ENCODE data around the gene SFMBT1.
A peak's percentile ranks its signal among the peaks of the same experiment; 100 is the strongest.

The SFMBT1 gene

DNA sequence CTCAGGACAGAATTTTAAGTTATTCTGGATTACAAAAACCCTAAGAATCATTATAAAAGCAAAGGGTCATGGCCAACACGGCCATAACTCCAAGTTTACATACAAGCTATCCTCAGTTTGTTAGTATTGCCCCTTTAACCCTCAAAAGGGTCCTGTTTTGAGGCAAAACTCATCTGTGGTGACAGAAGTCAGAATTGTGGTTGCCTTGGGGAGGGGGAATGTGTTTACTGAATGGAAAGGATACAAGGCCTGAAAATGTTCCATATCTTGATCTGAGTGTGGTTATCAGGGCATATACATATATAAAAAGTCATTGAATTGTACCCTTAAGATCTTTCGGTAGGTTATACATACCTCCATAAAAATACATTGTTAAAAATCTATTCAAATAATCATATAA, 2.1 kb downstream of the SFMBT1 start:
- DNase-seq (no peak), ATAC-seq (ENCODE audit: insufficient read depth, low read depth) (no peak)
- Histone ChIP-seq H3K4me2 (ENCODE audit: insufficient read depth, low read length) (peak overlapping the region; percentile 71), H2AFZ (ENCODE audit: low read depth, low read length) (no peak overlapping the region), H3K9me3 (ENCODE audit: insufficient read depth, low read length, severe bottlenecking) (no peaks in the 10 kb centered on the region), H3K27me3 (ENCODE audit: insufficient read depth, low read length, poor library complexity) (no peaks in the 10 kb centered on the region), H3K9ac (ENCODE audit: low read depth, low read length) (peak overlapping the region; percentile 100), H3K4me3 (ENCODE audit: low read depth in 1 of 2, low read length in 2 of 2) (peak overlapping the region in 1 of 2 experiments; percentile 61; a peak in 2 of 4 replicates), H3K4me1 (ENCODE audit: insufficient read depth, low read length) (peaks cover 36% of the 10 kb centered on the region), H4K20me1 (ENCODE audit: insufficient read depth, low read length) (peaks cover 22% of the 10 kb centered on the region; the same call in 1 of the 2 replicates), H3K27ac (ENCODE audit: low read length) (peak overlapping the region; percentile 49; the same call in 1 of the 2 replicates), H3K36me3 (ENCODE audit: insufficient read depth, low read length) (no peaks in the 10 kb centered on the region; the same call in 1 of the 2 replicates), H3K79me2 (ENCODE audit: insufficient read depth, low read length) (peaks cover 69% of the 10 kb centered on the region)
- TF ChIP-seq, protein P1, sequence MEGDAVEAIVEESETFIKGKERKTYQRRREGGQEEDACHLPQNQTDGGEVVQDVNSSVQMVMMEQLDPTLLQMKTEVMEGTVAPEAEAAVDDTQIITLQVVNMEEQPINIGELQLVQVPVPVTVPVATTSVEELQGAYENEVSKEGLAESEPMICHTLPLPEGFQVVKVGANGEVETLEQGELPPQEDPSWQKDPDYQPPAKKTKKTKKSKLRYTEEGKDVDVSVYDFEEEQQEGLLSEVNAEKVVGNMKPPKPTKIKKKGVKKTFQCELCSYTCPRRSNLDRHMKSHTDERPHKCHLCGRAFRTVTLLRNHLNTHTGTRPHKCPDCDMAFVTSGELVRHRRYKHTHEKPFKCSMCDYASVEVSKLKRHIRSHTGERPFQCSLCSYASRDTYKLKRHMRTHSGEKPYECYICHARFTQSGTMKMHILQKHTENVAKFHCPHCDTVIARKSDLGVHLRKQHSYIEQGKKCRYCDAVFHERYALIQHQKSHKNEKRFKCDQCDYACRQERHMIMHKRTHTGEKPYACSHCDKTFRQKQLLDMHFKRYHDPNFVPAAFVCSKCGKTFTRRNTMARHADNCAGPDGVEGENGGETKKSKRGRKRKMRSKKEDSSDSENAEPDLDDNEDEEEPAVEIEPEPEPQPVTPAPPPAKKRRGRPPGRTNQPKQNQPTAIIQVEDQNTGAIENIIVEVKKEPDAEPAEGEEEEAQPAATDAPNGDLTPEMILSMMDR (IDR thresholded peaks at IDR 0.05; ENCODE audit: borderline replicate concordance, extremely low read depth, low read length, poor library complexity, severe bottlenecking): no peak
- no peak for TF ChIP-seq EZH2 (IDR thresholded peaks at IDR 0.05; ENCODE audit: borderline replicate concordance, low read depth, low read length, severe bottlenecking)

DNA sequence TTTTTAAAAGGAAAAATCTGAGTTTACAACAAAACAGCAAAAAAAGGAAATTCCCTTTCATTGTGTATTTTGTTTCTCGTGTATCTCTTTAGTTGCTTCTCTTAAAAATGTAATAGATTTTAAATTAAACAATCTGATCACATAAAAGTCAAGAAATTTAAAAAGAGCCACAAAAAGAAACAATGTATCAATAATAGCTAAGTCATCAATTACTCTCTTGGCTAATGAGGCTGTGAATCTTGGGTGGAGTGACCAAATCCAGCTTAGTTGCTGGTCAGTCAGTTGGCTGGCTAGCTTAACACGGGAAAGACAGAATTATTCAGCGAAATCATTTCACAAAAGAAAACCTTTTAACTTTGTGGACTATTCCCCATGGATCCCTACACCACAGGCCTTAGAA, 3.2 kb downstream of the SFMBT1 start:
- no peak for TF ChIP-seq EZH2 (IDR thresholded peaks at IDR 0.05; ENCODE audit: borderline replicate concordance, low read depth, low read length, severe bottlenecking)
- TF ChIP-seq, protein P1 (IDR thresholded peaks at IDR 0.05; ENCODE audit: borderline replicate concordance, extremely low read depth, low read length, poor library complexity, severe bottlenecking): no peak
- no peak overlapping the region for H3K27ac ChIP-seq (ENCODE audit: low read length)
- DNase-seq (no peak), ATAC-seq (ENCODE audit: insufficient read depth, low read depth) (no peak)
- H3K4me1 ChIP-seq (ENCODE audit: insufficient read depth, low read length): peaks cover 36% of the 10 kb centered on the region
- H3K36me3 ChIP-seq (ENCODE audit: insufficient read depth, low read length): no peaks in the 10 kb centered on the region; the same call in 1 of the 2 replicates
- H3K9me3 ChIP-seq (ENCODE audit: insufficient read depth, low read length, severe bottlenecking): no peaks in the 10 kb centered on the region
- peaks cover 80% of the 10 kb centered on the region for H3K79me2 ChIP-seq (ENCODE audit: insufficient read depth, low read length)
- H3K9ac ChIP-seq (ENCODE audit: low read depth, low read length): no peak overlapping the region
- no peak overlapping the region for H3K4me3 ChIP-seq (ENCODE audit: low read depth in 1 of 2, low read length in 2 of 2)
- no peaks in the 10 kb centered on the region for H3K27me3 ChIP-seq (ENCODE audit: insufficient read depth, low read length, poor library complexity)
- H3K4me2 ChIP-seq (ENCODE audit: insufficient read depth, low read length): peak overlapping the region; percentile 71; the same call in 1 of the 2 replicates
- no peak overlapping the region for H2AFZ ChIP-seq (ENCODE audit: low read depth, low read length)
- peaks cover 29% of the 10 kb centered on the region; the same call in 1 of the 2 replicates for H4K20me1 ChIP-seq (ENCODE audit: insufficient read depth, low read length)

DNA sequence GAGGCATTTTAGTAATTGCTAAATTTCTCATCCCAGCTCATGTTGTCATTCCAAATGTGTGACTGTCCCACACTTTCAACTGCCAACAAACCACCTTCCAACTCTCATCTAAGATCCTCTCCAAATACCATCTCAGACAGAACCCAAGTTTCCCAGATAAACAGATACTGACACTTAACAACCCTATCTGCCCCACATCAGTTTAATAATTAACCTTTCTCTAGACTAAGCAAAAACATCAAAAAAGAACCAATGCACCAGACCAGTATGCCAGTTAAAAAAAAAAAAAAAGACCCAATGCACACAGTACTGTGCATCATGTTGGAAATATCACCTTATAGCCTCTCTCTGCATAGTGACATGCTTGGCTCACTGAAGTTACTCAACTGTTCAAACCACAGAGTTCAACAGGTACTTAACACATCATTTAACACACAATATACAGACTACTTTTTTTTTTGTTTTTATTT, 5.5 kb downstream of the SFMBT1 start:
- H3K9me3 ChIP-seq (ENCODE audit: insufficient read depth, low read length, severe bottlenecking): no peaks in the 10 kb centered on the region
- no peaks in the 10 kb centered on the region for H3K27me3 ChIP-seq (ENCODE audit: insufficient read depth, low read length, poor library complexity)
- H2AFZ ChIP-seq (ENCODE audit: low read depth, low read length): no peak overlapping the region
- no peak overlapping the region for H3K4me3 ChIP-seq (ENCODE audit: low read depth in 1 of 2, low read length in 2 of 2)
- peaks cover 97% of the 10 kb centered on the region for H3K79me2 ChIP-seq (ENCODE audit: insufficient read depth, low read length)
- H4K20me1 ChIP-seq (ENCODE audit: insufficient read depth, low read length): peaks cover 41% of the 10 kb centered on the region; the same call in 1 of the 2 replicates
- H3K9ac ChIP-seq (ENCODE audit: low read depth, low read length): no peak overlapping the region
- DNase-seq: no peak
- ATAC-seq (ENCODE audit: insufficient read depth, low read depth): no peak
- H3K4me1 ChIP-seq (ENCODE audit: insufficient read depth, low read length): peaks cover 37% of the 10 kb centered on the region
- TF ChIP-seq, protein P1 (IDR thresholded peaks at IDR 0.05; ENCODE audit: borderline replicate concordance, extremely low read depth, low read length, poor library complexity, severe bottlenecking): no peak
- no peak for TF ChIP-seq EZH2 (IDR thresholded peaks at IDR 0.05; ENCODE audit: borderline replicate concordance, low read depth, low read length, severe bottlenecking)
- no peak overlapping the region for H3K4me2 ChIP-seq (ENCODE audit: insufficient read depth, low read length)
- no peaks in the 10 kb centered on the region for H3K36me3 ChIP-seq (ENCODE audit: insufficient read depth, low read length)
- no peak overlapping the region for H3K27ac ChIP-seq (ENCODE audit: low read length)

All from DND-41 (cell line).